Keratinocyte (primary cell): Measurements from ENCODE around the gene MALSU1. TPM values are rescaled to one million over a fixed set of nuclear protein-coding genes. Genes with fewer than 3 reads are reported as not detected.

ENCODE experiments used
- DNase-seq: peaks from one replicate; pipeline ENCODE4 v3.0.0-alpha.2; 2011; ENCODE audit warnings: low read depth, missing footprints, low spot score
- FAIRE-seq: peaks from 2 replicates; lab custom pipeline; 2011; peaks lifted over from hg19 to GRCh38; lab: Jason Lieb, UNC
- H2AFZ ChIP-seq: 2 replicates; pipeline ENCODE4 v1.6.0; 2012; ENCODE audit warnings: low read length, control low read depth, inconsistent platforms; ENCODE audit not compliant: control insufficient read depth
- H3K27ac ChIP-seq: 2 replicates; pipeline ENCODE4 v1.5.1; 2011; ENCODE audit warnings: low read length; ENCODE audit not compliant: control insufficient read depth, insufficient read depth
- H3K27me3 ChIP-seq: 3 replicates; pipeline ENCODE4 v1.6.0; 2011; ENCODE audit warnings: low read length; ENCODE audit not compliant: control insufficient read depth, insufficient read depth; ENCODE audit errors: extremely low read depth
- H3K36me3 ChIP-seq, 2 experiments: 2 replicates in 1 of 2; 3 replicates in 1 of 2; pipeline ENCODE4 v1.5.1; 2011; ENCODE audit warnings: low read length in 2 of 2, mild to moderate bottlenecking in 1 of 2; ENCODE audit not compliant: control insufficient read depth in 2 of 2, insufficient read depth in 2 of 2; ENCODE audit errors: extremely low read depth in 1 of 2
- H3K4me1 ChIP-seq: 3 replicates; pipeline ENCODE4 v1.5.1; 2011; ENCODE audit warnings: low read length; ENCODE audit not compliant: control insufficient read depth, insufficient read depth; ENCODE audit errors: extremely low read depth
- H3K4me2 ChIP-seq: 3 replicates; pipeline ENCODE4 v1.6.0; 2011; ENCODE audit warnings: low read depth, low read length; ENCODE audit not compliant: control insufficient read depth, insufficient read depth; ENCODE audit errors: extremely low read depth
- H3K4me3 ChIP-seq, 3 experiments: fragments of 200-600 bp in 1 of 3; sonication (generic) in 1 of 3; 2 replicates in 2 of 3; 3 replicates in 1 of 3; pipeline ENCODE4 v1.5.1; 2011 to 2016; ENCODE audit warnings: low read length in 3 of 3, mild to moderate bottlenecking in 3 of 3, control low read depth in 2 of 3, inconsistent platforms in 1 of 3, low read depth in 1 of 3, mixed read lengths in 1 of 3, mixed run types in 1 of 3, moderate library complexity in 1 of 3; ENCODE audit not compliant: control insufficient read depth in 2 of 3, insufficient read depth in 2 of 3; ENCODE audit errors: extremely low read depth in 1 of 3
- H3K79me2 ChIP-seq: 2 replicates; pipeline ENCODE4 v1.6.0; 2012; ENCODE audit warnings: low read length; ENCODE audit not compliant: control insufficient read depth, insufficient read depth
- H3K9ac ChIP-seq: 3 replicates; pipeline ENCODE4 v1.6.0; 2011; ENCODE audit warnings: low read length; ENCODE audit not compliant: control insufficient read depth, insufficient read depth; ENCODE audit errors: extremely low read depth
- H3K9me1 ChIP-seq: 3 replicates; pipeline ENCODE4 v1.6.0; 2011; ENCODE audit warnings: low read length; ENCODE audit not compliant: control insufficient read depth, insufficient read depth; ENCODE audit errors: extremely low read depth
- H3K9me3 ChIP-seq: 2 replicates; pipeline ENCODE4 v1.5.1; 2012; ENCODE audit warnings: low read depth, low read length; ENCODE audit not compliant: control insufficient read depth
- H4K20me1 ChIP-seq: 3 replicates; pipeline ENCODE4 v1.6.0; 2011; ENCODE audit warnings: low read length; ENCODE audit not compliant: control insufficient read depth, insufficient read depth; ENCODE audit errors: extremely low read depth
- CTCF ChIP-seq, 3 experiments: IDR thresholded peaks in 1 of 3; conservative IDR thresholded peaks in 1 of 3; optimal IDR thresholded peaks in 1 of 3; 2 replicates in 2 of 3; 3 replicates in 1 of 3; pipeline versions ENCODE3 to v1.5.1; 2011; ENCODE audit warnings: low read length in 3 of 3, mild to moderate bottlenecking in 3 of 3, moderate library complexity in 2 of 3, control low read depth in 1 of 3, inconsistent platforms in 1 of 3; ENCODE audit not compliant: insufficient read depth in 2 of 3; ENCODE audit errors: extremely low read depth in 1 of 3
- EZH2 ChIP-seq: IDR thresholded peaks from one replicate; pipeline ENCODE4 v1.6.1; 2012; ENCODE audit warnings: inconsistent platforms, mild to moderate bottlenecking, low read length, moderate library complexity
- dilution Hi-C: fragments of 300-500 bp; cut with MboI; formaldehyde crosslinking; loops from one replicate; pipeline ENCODE4 v1.7.0; 2020; ENCODE audit warnings: low sequenced_read_pairs; ENCODE audit not compliant: extremely low pct_ligation_motif_present
- polyA plus RNA-seq, 5 experiments: library from polyadenylated mRNA; depleted of rRNA in 3 of 5; stranded (reverse) in 3 of 5; stranded (forward) in 1 of 5; unstranded in 1 of 5; fragments of >200 nt; gene quantifications; 1 replicate in 1 of 5; 2 replicates in 3 of 5; 3 replicates in 1 of 5; pipeline versions ENCODE4 v1.2.1 to v1.2.3, GENCODE V29; 2011 to 2012; ENCODE audit warnings: missing spikeins in 2 of 5, low read depth in 1 of 5, low replicate concordance in 1 of 5

Gene MALSU1
- polyA plus RNA-seq, 1 donor (not counting 4 experiments of a cell fraction or from before 2014, with no cell fraction given) = 67.8 TPM

- H2AFZ ChIP-seq = no peak overlapping the region
- H3K36me3 ChIP-seq = peaks cover 0 to 14% of the 10 kb centered on the region in 2 experiments
- FAIRE-seq = no peak
- no peaks in the 10 kb centered on the region for H3K27me3 ChIP-seq
- H3K4me1 ChIP-seq = no peaks in the 10 kb centered on the region
- H3K9me3 ChIP-seq = no peaks in the 10 kb centered on the region
- TF ChIP-seq EZH2 = no peak
- no peak for DNase-seq
- dilution Hi-C loops = no loop called here
- H3K27ac ChIP-seq = no peak overlapping the region
- H4K20me1 ChIP-seq = no peaks in the 10 kb centered on the region
- no peak overlapping the region for H3K9ac ChIP-seq
- H3K4me2 ChIP-seq = no peak overlapping the region
- H3K4me3 ChIP-seq = no peak overlapping the region
- H3K9me1 ChIP-seq = no peaks in the 10 kb centered on the region
- no peaks in the 10 kb centered on the region for H3K79me2 ChIP-seq
Measured at GRCh38 chr7:23254051-23254681, 45.0 kb upstream of the MALSU1 start.

GRCh38 chr7:23256731-23257130, 42.4 kb upstream of the MALSU1 start:
- H3K27me3 ChIP-seq = no peaks in the 10 kb centered on the region
- H3K27ac ChIP-seq = no peak overlapping the region
- no peak overlapping the region for H3K9ac ChIP-seq
- H3K79me2 ChIP-seq = no peaks in the 10 kb centered on the region
- no peaks in the 10 kb centered on the region for H3K9me3 ChIP-seq
- H3K4me3 ChIP-seq = no peak overlapping the region
- H3K36me3 ChIP-seq = peaks cover 0 to 12% of the 10 kb centered on the region in 2 experiments
- DNase-seq (no peak), FAIRE-seq (no peak)
- no peak overlapping the region for H2AFZ ChIP-seq
- dilution Hi-C loops = no loop called here
- no peaks in the 10 kb centered on the region for H3K9me1 ChIP-seq
- no peaks in the 10 kb centered on the region for H3K4me1 ChIP-seq
- no peaks in the 10 kb centered on the region for H4K20me1 ChIP-seq
- H3K4me2 ChIP-seq = no peak overlapping the region
- TF ChIP-seq EZH2 (no peak), CTCF (optimal IDR thresholded peaks at IDR 0.05 in 1 of 3, IDR thresholded peaks at IDR 0.05 in 1 of 3, conservative IDR thresholded peaks at IDR 0.05 in 1 of 3; ENCODE audit: extremely low read depth in 1 of 3, insufficient read depth in 2 of 3, low read length in 3 of 3) (no peak)

GRCh38 chr7:23260371-23260770, 38.8 kb upstream of the MALSU1 start:
- Histone ChIP-seq H3K79me2 (no peaks in the 10 kb centered on the region), H3K4me2 (no peak overlapping the region), H3K9me3 (no peaks in the 10 kb centered on the region), H3K9me1 (no peaks in the 10 kb centered on the region), H3K27me3 (no peaks in the 10 kb centered on the region), H4K20me1 (no peaks in the 10 kb centered on the region), H3K9ac (no peak overlapping the region), H3K4me3 (no peak overlapping the region), H3K27ac (no peak overlapping the region), H3K36me3 (peaks cover 0 to 9% of the 10 kb centered on the region in 2 experiments), H2AFZ (no peak overlapping the region), H3K4me1 (no peaks in the 10 kb centered on the region)
- TF ChIP-seq EZH2 = no peak
- no peak for TF ChIP-seq CTCF (optimal IDR thresholded peaks at IDR 0.05 in 1 of 3, IDR thresholded peaks at IDR 0.05 in 1 of 3, conservative IDR thresholded peaks at IDR 0.05 in 1 of 3; ENCODE audit: extremely low read depth in 1 of 3, insufficient read depth in 2 of 3, low read length in 3 of 3)
- FAIRE-seq (no peak), DNase-seq (no peak)
- dilution Hi-C loops = no loop called here
